OCI-LY1 (cell line): ENCODE data around the gene ATP2B2.

Source experiments
- H2AFZ ChIP-seq: fragments of 200-600 bp; sonication (generic), shearing (Covaris generic); 2 replicates; pipeline ENCODE4 v1.6.0; 2014; ENCODE audit warnings: antibody characterized with exemption, mild to moderate bottlenecking, low read length
- H3F3A ChIP-seq: fragments of 200-600 bp; sonication (generic), shearing (Covaris generic); 2 replicates; pipeline ENCODE4 v1.6.0; 2014; ENCODE audit warnings: mild to moderate bottlenecking, antibody characterized with exemption, low read length, moderate library complexity; ENCODE audit not compliant: insufficient read depth
- H3K27ac ChIP-seq: fragments of 200-600 bp; sonication (generic); 2 replicates; pipeline ENCODE4 v1.5.1; 2014; ENCODE audit warnings: low read length, mixed run types, mild to moderate bottlenecking, low read depth; ENCODE audit not compliant: poor library complexity, severe bottlenecking
- H3K27me3 ChIP-seq: fragments of 200-600 bp; sonication (generic); 2 replicates; pipeline ENCODE4 v1.6.0; 2014; ENCODE audit warnings: antibody characterized with exemption, mild to moderate bottlenecking, low read length, moderate library complexity; ENCODE audit not compliant: insufficient read depth
- H3K36me3 ChIP-seq: fragments of 200-600 bp; sonication (generic); 2 replicates; pipeline ENCODE4 v1.6.1; 2014; ENCODE audit warnings: mild to moderate bottlenecking, antibody characterized with exemption, low read length, moderate library complexity, mixed read lengths; ENCODE audit not compliant: insufficient read depth
- H3K4me1 ChIP-seq: fragments of 200-600 bp; sonication (generic); 2 replicates; pipeline ENCODE4 v1.5.1; 2014; ENCODE audit warnings: mild to moderate bottlenecking, low read length, moderate library complexity; ENCODE audit not compliant: insufficient read depth, severe bottlenecking
- H3K4me2 ChIP-seq: fragments of 200-600 bp; sonication (generic), shearing (Covaris generic); 2 replicates; pipeline ENCODE4 v1.6.1; 2014; ENCODE audit warnings: low read length
- H3K4me3 ChIP-seq: fragments of 200-600 bp; sonication (generic); 2 replicates; pipeline ENCODE4 v1.5.1; 2014; ENCODE audit warnings: low read length, low read depth, mild to moderate bottlenecking, mixed read lengths; ENCODE audit not compliant: poor library complexity, severe bottlenecking
- H3K79me2 ChIP-seq: fragments of 200-600 bp; shearing (Covaris generic); 2 replicates; pipeline ENCODE4 v1.6.1; 2016; ENCODE audit warnings: mixed run types, low read length, mixed read lengths; ENCODE audit not compliant: insufficient read depth
- H3K9ac ChIP-seq: fragments of 200-600 bp; sonication (generic), shearing (Covaris generic); 2 replicates; pipeline ENCODE4 v1.6.1; 2014; ENCODE audit warnings: mild to moderate bottlenecking, low read length, mixed read lengths
- H3K9me2 ChIP-seq: fragments of 200-600 bp; sonication (generic), shearing (Covaris generic); 2 replicates; pipeline ENCODE4 v1.6.1; 2014; ENCODE audit warnings: low read depth, mild to moderate bottlenecking, low read length, mixed read lengths
- H3K9me3 ChIP-seq: fragments of 200-600 bp; shearing (Covaris generic); 2 replicates; pipeline ENCODE4 v1.6.1; 2014; ENCODE audit warnings: low read length, mixed read lengths
- H4K20me1 ChIP-seq: fragments of 200-600 bp; sonication (generic), shearing (Covaris generic); 2 replicates; pipeline ENCODE4 v1.6.0; 2016; ENCODE audit warnings: mild to moderate bottlenecking, low read length; ENCODE audit not compliant: insufficient read depth
- CTCF ChIP-seq: fragments of 200-600 bp; sonication (generic), shearing (Covaris generic); IDR thresholded peaks from 2 replicates; pipeline ENCODE4 v1.5.1; 2017; ENCODE audit warnings: mild to moderate bottlenecking, antibody characterized with exemption, low read length, moderate library complexity, mixed read lengths
- EZH2 ChIP-seq: fragments of 200-600 bp; sonication (generic), shearing (Covaris generic); IDR thresholded peaks from 2 replicates; pipeline ENCODE4 v1.8.0; 2017; ENCODE audit warnings: borderline replicate concordance, mixed run types, mild to moderate bottlenecking, antibody characterized with exemption, low read length, moderate library complexity, mixed read lengths

ATP2B2 gene

DNA sequence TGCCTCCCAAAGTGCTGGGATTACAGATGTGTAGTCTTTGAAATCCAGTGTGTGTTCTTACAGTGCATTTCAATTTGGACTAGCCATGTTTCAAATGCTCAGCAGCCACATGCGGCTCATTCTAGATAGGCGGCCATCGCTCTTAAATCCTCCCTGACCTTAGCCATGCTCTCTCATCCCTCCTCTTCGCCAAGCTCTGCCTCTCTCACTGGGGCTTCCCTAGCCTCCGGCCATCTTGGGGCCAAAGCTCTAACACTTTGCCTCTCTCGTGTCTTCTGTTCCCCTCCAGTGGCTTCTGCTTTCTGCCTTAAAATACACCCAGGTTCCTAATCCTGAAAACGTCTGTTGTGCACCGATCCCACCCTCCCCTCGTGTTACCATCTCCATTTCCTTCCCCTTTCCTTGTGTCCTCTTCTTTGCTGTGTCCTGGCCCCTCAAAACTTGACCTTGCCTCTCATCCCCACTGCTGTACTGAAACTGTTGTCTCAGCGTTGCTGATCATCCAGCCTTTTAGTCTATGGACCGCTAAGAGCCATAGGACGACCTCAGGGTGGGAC, 211.3 kb downstream of the ATP2B2 start:
- Histone ChIP-seq H3K9me2 (no peaks in the 10 kb centered on the region), H3K4me1 (peaks cover 20% of the 10 kb centered on the region), H3K36me3 (peaks cover 46% of the 10 kb centered on the region), H3K9ac (no peak overlapping the region), H4K20me1 (no peaks in the 10 kb centered on the region), H3K4me3 (no peak overlapping the region), H3K27ac (peak overlapping the region; percentile 81), H3K4me2 (no peak overlapping the region), H3K27me3 (no peaks in the 10 kb centered on the region), H3K9me3 (no peaks in the 10 kb centered on the region), H3F3A (no peaks in the 10 kb centered on the region), H3K79me2 (no peaks in the 10 kb centered on the region), H2AFZ (no peak overlapping the region)
- no peak for TF ChIP-seq EZH2
- no peak for TF ChIP-seq CTCF

DNA sequence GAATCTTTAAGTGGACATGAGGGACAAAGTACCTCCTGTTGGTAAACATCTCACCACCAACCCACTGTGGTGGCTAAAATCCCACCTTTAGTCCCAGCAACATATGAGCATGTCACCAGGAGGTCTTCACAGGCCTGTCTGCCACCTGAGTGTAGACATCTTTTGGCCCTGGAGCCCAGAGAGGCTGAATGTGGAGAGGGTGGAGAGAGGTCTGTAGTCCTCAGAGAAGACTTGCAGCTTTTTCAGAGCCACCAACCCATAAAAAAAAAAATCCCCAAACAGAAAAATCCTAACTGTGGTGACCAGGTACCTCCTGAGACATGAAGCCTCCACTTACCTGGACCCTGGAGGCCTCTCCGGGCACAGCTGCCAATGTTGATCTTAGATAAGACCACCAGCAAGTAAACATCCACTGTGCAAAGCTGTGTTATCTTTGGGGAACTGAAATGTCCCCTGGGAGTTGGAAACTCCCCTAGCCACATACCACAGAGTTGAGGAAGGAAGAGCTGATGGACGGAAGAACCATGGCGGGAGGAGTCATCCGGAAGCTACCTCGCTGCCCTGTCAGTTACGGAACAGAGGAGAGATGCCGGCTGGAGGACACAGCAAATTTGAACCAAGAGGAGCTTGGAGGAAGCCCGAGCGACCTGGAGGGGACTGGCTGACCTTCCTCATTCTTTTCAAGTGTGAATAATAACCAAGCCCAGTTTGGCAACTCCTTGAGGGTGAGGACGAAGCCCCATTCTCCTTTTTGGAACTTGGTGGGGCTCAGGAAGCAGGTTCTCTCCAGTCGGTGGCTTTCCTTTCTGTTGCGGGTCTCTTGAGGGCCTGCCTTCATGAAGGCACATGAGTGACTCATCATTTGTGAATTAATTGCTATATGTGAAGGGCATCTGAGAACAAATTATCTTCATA, 212.6 kb downstream of the ATP2B2 start, which contains the start of gene GHRL:
GHRL (minus strand) TSS at position 443 of the 915 bp plus-strand sequence. CDS start 2,767 bp downstream, outside the sequence.
- no peak within 1 kb of the TSS for H2AFZ ChIP-seq
- H3K27me3 ChIP-seq, result no peaks in the 10 kb centered on the region
- H3K9me2 ChIP-seq, result no peaks in the 10 kb centered on the region
- no peaks in the 10 kb centered on the region for H3K9me3 ChIP-seq
- no peaks in the 10 kb centered on the region for H3F3A ChIP-seq
- peak within 1 kb of the TSS; percentile 39 for H3K4me2 ChIP-seq
- H3K9ac ChIP-seq, result peak within 1 kb of the TSS; percentile 13; the same call in 1 of the 2 replicates
- no peaks in the 10 kb centered on the region for H3K79me2 ChIP-seq
- TF ChIP-seq CTCF (no peak), EZH2 (no peak)
- peaks cover 51% of the 10 kb centered on the region for H3K36me3 ChIP-seq
- peak within 1 kb of the TSS; percentile 18 for H3K4me3 ChIP-seq
- H4K20me1 ChIP-seq, result no peaks in the 10 kb centered on the region
- peak within 1 kb of the TSS; percentile 81 for H3K27ac ChIP-seq
- peaks cover 18% of the 10 kb centered on the region for H3K4me1 ChIP-seq

DNA sequence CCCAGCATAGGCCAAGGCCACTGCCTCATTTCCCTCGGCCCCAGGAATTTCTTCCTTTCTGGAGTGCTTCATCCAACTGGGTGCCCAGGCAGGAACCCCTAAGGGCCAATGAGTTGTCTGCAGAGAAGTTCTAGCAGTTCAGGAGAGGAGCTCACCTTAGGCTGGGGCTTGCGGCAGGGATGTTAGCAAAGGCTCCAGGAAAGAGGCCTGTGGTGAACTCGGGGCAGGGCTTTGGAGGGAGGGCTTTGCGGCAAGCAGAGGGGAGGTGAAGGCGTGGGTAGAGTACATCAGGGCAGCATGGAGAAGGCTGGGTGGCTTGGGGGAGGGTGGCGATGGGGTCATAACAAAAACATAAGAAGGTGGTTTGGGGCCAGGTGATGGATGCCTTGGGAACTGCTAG, 213.7 kb downstream of the ATP2B2 start:
- peaks cover 18% of the 10 kb centered on the region for H3K4me1 ChIP-seq

More for the DNA sequence above, 213.7 kb downstream of the ATP2B2 start:
- no peak overlapping the region for H3K9ac ChIP-seq
- TF ChIP-seq CTCF, result no peak
- no peak overlapping the region for H3K4me3 ChIP-seq
- no peak overlapping the region for H3K4me2 ChIP-seq
- H3K36me3 ChIP-seq, result peaks cover 53% of the 10 kb centered on the region
- no peaks in the 10 kb centered on the region for H3K9me3 ChIP-seq
- peak overlapping the region; percentile 81 for H3K27ac ChIP-seq
- H3K79me2 ChIP-seq, result no peaks in the 10 kb centered on the region
- no peaks in the 10 kb centered on the region for H4K20me1 ChIP-seq
- no peak overlapping the region for H2AFZ ChIP-seq
- H3K9me2 ChIP-seq, result no peaks in the 10 kb centered on the region
- H3K27me3 ChIP-seq, result no peaks in the 10 kb centered on the region
- H3F3A ChIP-seq, result no peaks in the 10 kb centered on the region
